IMR-90 (cell line): ENCODE data around the gene CKAP2L. TPM values are rescaled to one million over a fixed set of nuclear protein-coding genes. Genes with fewer than 3 reads are reported as not detected.

Experiments
- ATAC-seq: fragments of 200-7000 bp; cut with Tn5 transposase; 2 replicates; pipeline ENCODE4 v1.9.1; 2020; ENCODE audit warnings: low read depth, mild to moderate bottlenecking, moderate library complexity
- BruUV-seq: library from RNA; stranded (reverse); fragments of 400-500 nt; replicated peaks from 2 replicates; lab custom pipeline; 2021; lab: Mats Ljungman, UMichigan
- CTCF ChIA-PET: fragments of 300-600 bp; formaldehyde crosslinking; extraction: SDS; loops from one replicate; lab custom pipeline; 2021; ENCODE audit warnings: antibody characterized with exemption; lab: Yijun Ruan, JAX
- POLR2A ChIA-PET: fragments of 300-600 bp; sonication (Branson Sonifier 250); formaldehyde crosslinking; loops from one replicate; lab custom pipeline; 2022; ENCODE audit warnings: antibody characterized with exemption; ENCODE audit not compliant: unreplicated experiment; lab: Charles Lee
- DNase-seq: peaks from one replicate; pipeline ENCODE4 v3.0.0; 2013
- H2AFZ ChIP-seq: replicated peaks from 2 replicates; pipeline ENCODE3; 2013; ENCODE audit warnings: low read length, mild to moderate bottlenecking; ENCODE audit not compliant: poor library complexity
- H2AK5ac ChIP-seq: 2 replicates; pipeline ENCODE4 v1.6.1; 2013; ENCODE audit warnings: low read depth, low read length, inconsistent platforms
- H2AK9ac ChIP-seq: replicated peaks from 2 replicates; pipeline ENCODE3; 2013; ENCODE audit warnings: mild to moderate bottlenecking, low read depth, low read length, moderate library complexity; ENCODE audit not compliant: poor library complexity
- H2BK120ac ChIP-seq: 2 replicates; pipeline ENCODE4 v1.6.1; 2013; ENCODE audit warnings: low read depth, low read length, inconsistent platforms
- H2BK15ac ChIP-seq: 3 replicates; pipeline ENCODE4 v1.6.1; 2013; ENCODE audit warnings: low read depth, low read length, inconsistent platforms
- H2BK20ac ChIP-seq: 2 replicates; pipeline ENCODE4 v1.6.1; 2013; ENCODE audit warnings: low read depth, mild to moderate bottlenecking, inconsistent platforms, low read length, moderate library complexity
- H2BK5ac ChIP-seq: 2 replicates; pipeline ENCODE4 v1.6.1; 2013; ENCODE audit warnings: mild to moderate bottlenecking, low read depth, low read length, inconsistent platforms; ENCODE audit not compliant: poor library complexity, severe bottlenecking
- H3K14ac ChIP-seq: replicated peaks from 2 replicates; pipeline ENCODE4 v1.6.1; 2013; ENCODE audit warnings: low read depth, low read length, inconsistent platforms
- H3K18ac ChIP-seq: 2 replicates; pipeline ENCODE4 v1.6.1; 2013; ENCODE audit warnings: low read depth, low read length, control low read depth
- H3K23ac ChIP-seq: 2 replicates; pipeline ENCODE4 v1.6.1; 2013; ENCODE audit warnings: low read depth, low read length, inconsistent platforms
- H3K27ac ChIP-seq: 2 replicates; pipeline ENCODE4 v1.5.1; 2013; ENCODE audit warnings: mild to moderate bottlenecking, control low read depth, low read length; ENCODE audit not compliant: insufficient read depth
- H3K27me3 ChIP-seq: 2 replicates; pipeline ENCODE4 v1.6.1; 2013; ENCODE audit warnings: low read length; ENCODE audit not compliant: control insufficient read depth, insufficient read depth
- H3K36me3 ChIP-seq: 2 replicates; pipeline ENCODE4 v1.6.1; 2013; ENCODE audit warnings: low read length, mixed read lengths; ENCODE audit not compliant: control insufficient read depth, insufficient read depth
- H3K4ac ChIP-seq: 2 replicates; pipeline ENCODE4 v1.6.1; 2013; ENCODE audit warnings: low read depth, low read length, inconsistent platforms
- H3K4me1 ChIP-seq: 2 replicates; pipeline ENCODE4 v1.6.1; 2013; ENCODE audit warnings: low read length, mixed read lengths; ENCODE audit not compliant: control insufficient read depth, insufficient read depth
- H3K4me2 ChIP-seq: 2 replicates; pipeline ENCODE4 v1.6.1; 2013; ENCODE audit warnings: low read depth, mild to moderate bottlenecking, control low read depth, low read length, moderate library complexity
- H3K4me3 ChIP-seq: 2 replicates; pipeline ENCODE4 v1.5.1; 2013; ENCODE audit warnings: low read depth, mild to moderate bottlenecking, control low read depth, low read length, moderate library complexity; ENCODE audit not compliant: insufficient read depth
- H3K56ac ChIP-seq: 2 replicates; pipeline ENCODE4 v1.6.1; 2013; ENCODE audit warnings: low read length, inconsistent platforms; ENCODE audit not compliant: insufficient read depth; ENCODE audit errors: extremely low read depth
- H3K79me1 ChIP-seq, 2 experiments: 2 replicates each; pipeline ENCODE4 v1.6.1; 2013; ENCODE audit warnings: low read length in 2 of 2, inconsistent platforms in 1 of 2, low read depth in 1 of 2
- H3K9ac ChIP-seq: 2 replicates; pipeline ENCODE4 v1.6.1; 2013; ENCODE audit warnings: low read depth, low read length, control low read depth
- H3K9me1 ChIP-seq: 2 replicates; pipeline ENCODE4 v1.6.1; 2013; ENCODE audit warnings: low read length, inconsistent platforms; ENCODE audit not compliant: insufficient read depth
- H3K9me3 ChIP-seq: 2 replicates; pipeline ENCODE4 v1.6.1; 2013; ENCODE audit warnings: low read length; ENCODE audit not compliant: control insufficient read depth, insufficient read depth
- H4K20me1 ChIP-seq: 2 replicates; pipeline ENCODE4 v1.6.1; 2013; ENCODE audit warnings: low read length, inconsistent platforms; ENCODE audit not compliant: insufficient read depth
- H4K5ac ChIP-seq: 2 replicates; pipeline ENCODE4 v1.6.1; 2013; ENCODE audit warnings: mild to moderate bottlenecking, low read depth, low read length, control low read depth
- H4K8ac ChIP-seq, 2 experiments: 2 replicates each; pipeline ENCODE4 v1.6.1; 2013; ENCODE audit warnings: low read depth in 2 of 2, low read length in 2 of 2, control low read depth in 1 of 2, inconsistent platforms in 1 of 2
- H4K91ac ChIP-seq: 2 replicates; pipeline ENCODE4 v1.6.1; 2013; ENCODE audit warnings: low read depth, low read length, inconsistent platforms; ENCODE audit not compliant: insufficient read depth
- MAFK ChIP-seq: IDR thresholded peaks from 2 replicates; pipeline ENCODE4 v1.6.1; 2012; ENCODE audit warnings: low read depth, low read length, improper control_type of control experiment
- NFE2L2 ChIP-seq: fragments of 150-350 bp; IDR thresholded peaks from 2 replicates; pipeline ENCODE4 v1.6.1; 2016; ENCODE audit warnings: low read depth, mild to moderate bottlenecking, low read length
- RFX5 ChIP-seq: IDR thresholded peaks from 2 replicates; pipeline ENCODE4 v1.8.0; 2012; ENCODE audit warnings: low read depth, mild to moderate bottlenecking, low read length, moderate library complexity
- WGBS, 2 experiments: methylation state at CpG; one replicate each; pipeline versions ENCODE4 v1.1.5 to v1.1.7; 2013; ENCODE audit warnings: missing lambda C conversion rate in 2 of 2; ENCODE audit not compliant: insufficient read length in 1 of 2; ENCODE audit errors: extremely low coverage in 2 of 2; 5-methylcytosine and 5-hydroxymethylcytosine counted together
- dilution Hi-C: fragments of 300-500 bp; cut with HindIII; formaldehyde crosslinking; loops from one replicate; pipeline ENCODE4 v1.14.3; 2018; ENCODE audit warnings: low sequenced_read_pairs; ENCODE audit not compliant: unreplicated experiment
- in situ Hi-C: fragments of 300-500 bp; cut with MboI; formaldehyde crosslinking; loops from 3 replicates; pipeline ENCODE4 v1.14.3; 2019; ENCODE audit warnings: low sequenced_read_pairs, inconsistent platforms, mixed read lengths
- intact Hi-C: fragments of 100-400 bp; cut with micrococcal nuclease; formaldehyde crosslinking; loops from 2 replicates; pipeline ENCODE4 v1.10.0; 2022
- polyA plus RNA-seq, 3 experiments: library from polyadenylated mRNA; depleted of rRNA; stranded (reverse); fragments of >200 nt; gene quantifications; 2 replicates each; pipeline ENCODE4 v1.2.3, GENCODE V29; 2012; ENCODE audit warnings: low replicate concordance in 1 of 3
- total RNA-seq: library from RNA; depleted of rRNA; stranded (reverse); fragments of >200 nt; gene quantifications from 2 replicates; pipeline ENCODE4 v1.2.3, GENCODE V29; 2012

The CKAP2L gene
- total and polyA plus RNA-seq, 2 of the 4 experiments (the other 2 are of a cell fraction): 6.4 to 9.9 TPM

GRCh38 chr2:112782234-112782799, 17.9 kb upstream of the CKAP2L start:
- no peak for ATAC-seq

More at GRCh38 chr2:112782234-112782799, 17.9 kb upstream of the CKAP2L start:
- no TSS peak for BruUV-seq
- no peak overlapping the region for H2BK20ac ChIP-seq
- no peak overlapping the region for H4K5ac ChIP-seq
- H3K4me2 ChIP-seq: no peak overlapping the region
- no peak overlapping the region for H4K91ac ChIP-seq
- no peaks in the 10 kb centered on the region for H3K36me3 ChIP-seq
- H2AFZ ChIP-seq: no peak overlapping the region
- H3K4me1 ChIP-seq: no peaks in the 10 kb centered on the region
- no peak overlapping the region for H3K27ac ChIP-seq
- H3K18ac ChIP-seq: no peak overlapping the region
- H3K14ac ChIP-seq: no peak overlapping the region
- no peak overlapping the region for H2AK5ac ChIP-seq
- H4K20me1 ChIP-seq: no peaks in the 10 kb centered on the region
- no peak overlapping the region for H3K4me3 ChIP-seq
- H3K23ac ChIP-seq: no peak overlapping the region
- no peaks in the 10 kb centered on the region for H3K9me1 ChIP-seq
- in situ Hi-C loops (no loop called here), dilution Hi-C loops (no loop called here), intact Hi-C loops (no loop called here)
- no peaks in the 10 kb centered on the region for H3K79me1 ChIP-seq
- H3K9me3 ChIP-seq: no peaks in the 10 kb centered on the region
- H2BK5ac ChIP-seq: no peak overlapping the region
- H3K4ac ChIP-seq: no peak overlapping the region
- WGBS, 2 experiments: no CpG with 5 or more reads among the region's 3 CpGs
- no peak overlapping the region for H3K56ac ChIP-seq
- no peak overlapping the region for H2AK9ac ChIP-seq
- ChIA-PET POLR2A (no interaction called here), CTCF (interaction anchor here (1.0 kb wide), 1 partner anchor 103 kb away, joined by 6 read pairs; no protein-coding TSS in a partner anchor)
- H3K27me3 ChIP-seq: no peaks in the 10 kb centered on the region
- H3K9ac ChIP-seq: no peak overlapping the region
- no peak overlapping the region for H2BK15ac ChIP-seq
- no peak for DNase-seq
- TF ChIP-seq MAFK (no peak), RFX5 (no peak), NFE2L2 (no peak)
- no peak overlapping the region for H4K8ac ChIP-seq
- no peak overlapping the region for H2BK120ac ChIP-seq
